ENCODE results near the gene SMIM41.

The SMIM41 gene

GRCh38 chr12:52119398-52120254, 40.1 kb downstream of the SMIM41 start:
- Histone ChIP-seq H3K27ac (ENCODE audit: low read length) (no peak overlapping the region), H3K27me3 (ENCODE audit: control insufficient read depth in 1 of 2, insufficient read depth in 2 of 2, low read length in 2 of 2) (peaks cover 9 to 14% of the 10 kb centered on the region in 2 donors), H3K4me3 (ENCODE audit: low read length in 2 of 2) (no peak overlapping the region), H3K9ac (ENCODE audit: low read length in 2 of 2) (no peak overlapping the region), H3K4me1 (ENCODE audit: control insufficient read depth, insufficient read depth, low read length) (peaks cover 2% of the 10 kb centered on the region), H3K36me3 (ENCODE audit: control insufficient read depth in 2 of 2, insufficient read depth in 2 of 2, low read length in 2 of 2) (no peaks in the 10 kb centered on the region), H3K9me3 (ENCODE audit: control insufficient read depth in 2 of 2, low read length in 2 of 2) (no peaks in the 10 kb centered on the region)

GRCh38 chr12:52120951-52121823, 41.7 kb downstream of the SMIM41 start:
- peaks cover 5% of the 10 kb centered on the region for H3K4me1 ChIP-seq (ENCODE audit: control insufficient read depth, insufficient read depth, low read length)
- H3K4me3 ChIP-seq (ENCODE audit: low read length in 2 of 2), result no peak overlapping the region
- no peaks in the 10 kb centered on the region for H3K9me3 ChIP-seq (ENCODE audit: control insufficient read depth in 2 of 2, low read length in 2 of 2)
- peaks cover 9 to 16% of the 10 kb centered on the region in 2 donors for H3K27me3 ChIP-seq (ENCODE audit: control insufficient read depth in 1 of 2, insufficient read depth in 2 of 2, low read length in 2 of 2)
- H3K9ac ChIP-seq (ENCODE audit: low read length in 2 of 2), result no peak overlapping the region
- no peak overlapping the region for H3K27ac ChIP-seq (ENCODE audit: low read length)
- no peaks in the 10 kb centered on the region for H3K36me3 ChIP-seq (ENCODE audit: control insufficient read depth in 2 of 2, insufficient read depth in 2 of 2, low read length in 2 of 2)

- Histone ChIP-seq H3K4me3 (ENCODE audit: low read length in 2 of 2) (no peak overlapping the region), H3K9ac (ENCODE audit: low read length in 2 of 2) (no peak overlapping the region), H3K27ac (ENCODE audit: low read length) (no peak overlapping the region), H3K4me1 (ENCODE audit: control insufficient read depth, insufficient read depth, low read length) (peaks cover 10% of the 10 kb centered on the region), H3K27me3 (ENCODE audit: control insufficient read depth in 1 of 2, insufficient read depth in 2 of 2, low read length in 2 of 2) (peaks cover 9 to 16% of the 10 kb centered on the region in 2 donors), H3K36me3 (ENCODE audit: control insufficient read depth in 2 of 2, insufficient read depth in 2 of 2, low read length in 2 of 2) (no peaks in the 10 kb centered on the region), H3K9me3 (ENCODE audit: control insufficient read depth in 2 of 2, low read length in 2 of 2) (no peaks in the 10 kb centered on the region)
These were observed 42.5 kb downstream of the SMIM41 start for GRCh38 chr12:52121824-52122539.

- H3K4me3 ChIP-seq (ENCODE audit: low read length in 2 of 2), result no peak overlapping the region
- H3K9ac ChIP-seq (ENCODE audit: low read length in 2 of 2), result no peak overlapping the region
- H3K27ac ChIP-seq (ENCODE audit: low read length), result no peak overlapping the region
- no peaks in the 10 kb centered on the region for H3K36me3 ChIP-seq (ENCODE audit: control insufficient read depth in 2 of 2, insufficient read depth in 2 of 2, low read length in 2 of 2)
- peaks cover 9 to 16% of the 10 kb centered on the region in 2 donors for H3K27me3 ChIP-seq (ENCODE audit: control insufficient read depth in 1 of 2, insufficient read depth in 2 of 2, low read length in 2 of 2)
- H3K4me1 ChIP-seq (ENCODE audit: control insufficient read depth, insufficient read depth, low read length), result peaks cover 10% of the 10 kb centered on the region
- no peaks in the 10 kb centered on the region for H3K9me3 ChIP-seq (ENCODE audit: control insufficient read depth in 2 of 2, low read length in 2 of 2)
These were observed 43.0 kb downstream of the SMIM41 start for GRCh38 chr12:52122540-52122871.

- no peaks in the 10 kb centered on the region for H3K36me3 ChIP-seq (ENCODE audit: control insufficient read depth in 2 of 2, insufficient read depth in 2 of 2, low read length in 2 of 2)
- H3K9ac ChIP-seq (ENCODE audit: low read length in 2 of 2), result no peak overlapping the region
- peaks cover 10% of the 10 kb centered on the region for H3K4me1 ChIP-seq (ENCODE audit: control insufficient read depth, insufficient read depth, low read length)
- H3K27me3 ChIP-seq (ENCODE audit: control insufficient read depth in 1 of 2, insufficient read depth in 2 of 2, low read length in 2 of 2), result peaks cover 9 to 14% of the 10 kb centered on the region in 2 donors
- no peak overlapping the region for H3K4me3 ChIP-seq (ENCODE audit: low read length in 2 of 2)
- H3K27ac ChIP-seq (ENCODE audit: low read length), result no peak overlapping the region
- H3K9me3 ChIP-seq (ENCODE audit: control insufficient read depth in 2 of 2, low read length in 2 of 2), result no peaks in the 10 kb centered on the region
These were observed 43.4 kb downstream of the SMIM41 start for GRCh38 chr12:52122904-52123303.

- H3K9me3 ChIP-seq (ENCODE audit: control insufficient read depth in 2 of 2, low read length in 2 of 2), result no peaks in the 10 kb centered on the region
- peaks cover 10% of the 10 kb centered on the region for H3K4me1 ChIP-seq (ENCODE audit: control insufficient read depth, insufficient read depth, low read length)
These were observed 44.1 kb downstream of the SMIM41 start for GRCh38 chr12:52123487-52124186.

GRCh38 chr12:52125476-52125900, 46.0 kb downstream of the SMIM41 start:
- Histone ChIP-seq H3K9ac (ENCODE audit: low read length in 2 of 2) (no peak overlapping the region), H3K27ac (ENCODE audit: low read length) (no peak overlapping the region)

More at GRCh38 chr12:52123487-52124186, 44.1 kb downstream of the SMIM41 start:
- H3K27me3 ChIP-seq (ENCODE audit: control insufficient read depth in 1 of 2, insufficient read depth in 2 of 2, low read length in 2 of 2), result peaks cover 9 to 13% of the 10 kb centered on the region in 2 donors
- no peak overlapping the region for H3K27ac ChIP-seq (ENCODE audit: low read length)
- H3K4me3 ChIP-seq (ENCODE audit: low read length in 2 of 2), result no peak overlapping the region
- H3K36me3 ChIP-seq (ENCODE audit: control insufficient read depth in 2 of 2, insufficient read depth in 2 of 2, low read length in 2 of 2), result no peaks in the 10 kb centered on the region
- H3K9ac ChIP-seq (ENCODE audit: low read length in 2 of 2), result no peak overlapping the region

GRCh38 chr12:52126050-52126604, 46.6 kb downstream of the SMIM41 start:
- Histone ChIP-seq H3K4me1 (ENCODE audit: control insufficient read depth, insufficient read depth, low read length) (peaks cover 10% of the 10 kb centered on the region), H3K9ac (ENCODE audit: low read length in 2 of 2) (no peak overlapping the region), H3K9me3 (ENCODE audit: control insufficient read depth in 2 of 2, low read length in 2 of 2) (no peaks in the 10 kb centered on the region), H3K4me3 (ENCODE audit: low read length in 2 of 2) (no peak overlapping the region), H3K36me3 (ENCODE audit: control insufficient read depth in 2 of 2, insufficient read depth in 2 of 2, low read length in 2 of 2) (no peaks in the 10 kb centered on the region), H3K27me3 (ENCODE audit: control insufficient read depth in 1 of 2, insufficient read depth in 2 of 2, low read length in 2 of 2) (peaks cover 0 to 9% of the 10 kb centered on the region in 2 donors), H3K27ac (ENCODE audit: low read length) (no peak overlapping the region)

More at GRCh38 chr12:52125476-52125900, 46.0 kb downstream of the SMIM41 start:
- H3K9me3 ChIP-seq (ENCODE audit: control insufficient read depth in 2 of 2, low read length in 2 of 2), result no peaks in the 10 kb centered on the region
- H3K36me3 ChIP-seq (ENCODE audit: control insufficient read depth in 2 of 2, insufficient read depth in 2 of 2, low read length in 2 of 2), result no peaks in the 10 kb centered on the region
- H3K4me3 ChIP-seq (ENCODE audit: low read length in 2 of 2), result no peak overlapping the region
- peaks cover 2 to 13% of the 10 kb centered on the region in 2 donors for H3K27me3 ChIP-seq (ENCODE audit: control insufficient read depth in 1 of 2, insufficient read depth in 2 of 2, low read length in 2 of 2)
- H3K4me1 ChIP-seq (ENCODE audit: control insufficient read depth, insufficient read depth, low read length), result peaks cover 10% of the 10 kb centered on the region

GRCh38 chr12:52126605-52127578, 47.4 kb downstream of the SMIM41 start:
- Histone ChIP-seq H3K9ac (ENCODE audit: low read length in 2 of 2) (no peak overlapping the region), H3K27me3 (ENCODE audit: control insufficient read depth in 1 of 2, insufficient read depth in 2 of 2, low read length in 2 of 2) (peaks cover 0 to 3% of the 10 kb centered on the region in 2 donors), H3K9me3 (ENCODE audit: control insufficient read depth in 2 of 2, low read length in 2 of 2) (no peaks in the 10 kb centered on the region), H3K4me3 (ENCODE audit: low read length in 2 of 2) (no peak overlapping the region), H3K27ac (ENCODE audit: low read length) (no peak overlapping the region), H3K4me1 (ENCODE audit: control insufficient read depth, insufficient read depth, low read length) (peaks cover 7% of the 10 kb centered on the region), H3K36me3 (ENCODE audit: control insufficient read depth in 2 of 2, insufficient read depth in 2 of 2, low read length in 2 of 2) (no peaks in the 10 kb centered on the region)

Measured in stomach smooth muscle (tissue), 2 donors.